Activated T-helper 1 cell treated with anti-CD3 and anti-CD28 coated beads, Interleukin-12 subunit alpha, Interleukin-12 subunit beta, Interleukin-2, Interleukin-4 antibody, amounts not matched to agents 30 ng/mL and 10 ng/mL and 1 ng/mL, durations not matched to agents 14 hours and 24 hours and 36 hours (primary cell): ENCODE measurements around the gene ANGPTL5. TPM values are rescaled to one million over a fixed set of nuclear protein-coding genes. Genes with fewer than 3 reads are reported as not detected.
"Not testable (repeated sequence)": the region's sequence is repeated elsewhere in the genome, so short reads cannot be mapped to it uniquely, and the experiment has no call there.

Experiments used
- DNase-seq: peaks from one replicate; pipeline ENCODE4 v3.0.0; 2021; ENCODE audit warnings: low spot score
- H3K27ac Mint-ChIP-seq: one replicate; pipeline ENCODE4 v1.8.0; 2021; ENCODE audit warnings: mild to moderate bottlenecking, mixed read lengths
- H3K27me3 Mint-ChIP-seq: one replicate; pipeline ENCODE4 v1.8.0; 2022; ENCODE audit warnings: mild to moderate bottlenecking, moderate library complexity, mixed read lengths; ENCODE audit not compliant: insufficient read depth
- H3K36me3 Mint-ChIP-seq: one replicate; pipeline ENCODE4 v1.8.0; 2021; ENCODE audit warnings: low read depth, mixed read lengths
- H3K4me1 Mint-ChIP-seq: one replicate; pipeline ENCODE4 v1.8.0; 2021; ENCODE audit warnings: low read depth, mixed read lengths
- H3K4me3 Mint-ChIP-seq: one replicate; pipeline ENCODE4 v1.8.0; 2021; ENCODE audit warnings: mild to moderate bottlenecking, moderate library complexity, mixed read lengths
- H3K9me3 Mint-ChIP-seq: one replicate; pipeline ENCODE4 v1.8.0; 2021; ENCODE audit warnings: mixed read lengths
- intact Hi-C: fragments of 100-400 bp; cut with micrococcal nuclease; formaldehyde crosslinking; loops from one replicate; pipeline ENCODE4 v1.15.1; 2024
- total RNA-seq: library from RNA; stranded (reverse); gene quantifications from 2 replicates; pipeline ENCODE4 v1.2.3, GENCODE V29; 2022

ANGPTL5 gene
- total RNA-seq: not detected in 2 replicates

DNA sequence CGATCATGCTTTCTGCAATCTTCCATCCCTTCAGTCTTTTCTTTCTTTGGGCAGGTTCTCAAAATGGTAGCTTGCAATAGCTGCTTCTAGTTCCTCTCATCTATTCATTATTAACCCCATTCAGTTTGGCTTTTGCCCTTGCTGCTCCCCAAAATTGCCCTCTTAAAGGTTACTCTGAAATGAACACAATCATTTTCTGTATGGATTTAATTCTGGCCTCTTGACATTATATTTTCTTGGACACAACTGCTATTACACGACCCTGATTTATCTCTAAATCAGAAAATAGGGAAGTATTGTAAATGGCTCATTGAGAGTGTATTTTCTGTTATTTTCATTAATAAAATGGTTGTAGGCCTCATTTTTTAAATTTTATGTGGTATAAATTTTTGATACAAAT, at the start of gene ANGPTL5:
TSS of gene ANGPTL5 (minus strand) at position 101 of the 400 bp plus-strand sequence. CDS start 8,613 bp downstream, outside the sequence.
- H3K27ac Mint-ChIP-seq: peak within 1 kb of the TSS; percentile 74
- peaks cover 22% of the 10 kb centered on the region for H3K4me1 Mint-ChIP-seq
- intact Hi-C loops: loop anchor here (5.0 to 10.0 kb wide), 6 partner anchors 196 to 1188 kb away; partner anchors contain the start of genes BIRC3, DYNC2H1, TMEM123 and YAP1
- no peaks in the 10 kb centered on the region for H3K9me3 Mint-ChIP-seq
- H3K4me3 Mint-ChIP-seq: peak within 1 kb of the TSS; percentile 92
- no peak for DNase-seq
- peaks cover 2% of the 10 kb centered on the region for H3K27me3 Mint-ChIP-seq
- H3K36me3 Mint-ChIP-seq: peaks cover 2% of the 10 kb centered on the region

GRCh38 chr11:101964200-101964599, 47.9 kb upstream of the ANGPTL5 start:
- H3K4me3 Mint-ChIP-seq, intact Hi-C loops, H3K9me3 Mint-ChIP-seq, H3K27ac Mint-ChIP-seq, H3K36me3 Mint-ChIP-seq, DNase-seq, H3K4me1 Mint-ChIP-seq, H3K27me3 Mint-ChIP-seq: not testable (repeated sequence)

GRCh38 chr11:101960231-101960630, 43.9 kb upstream of the ANGPTL5 start:
- Mint-ChIP-seq H3K27ac (no peak overlapping the region), H3K9me3 (no peaks in the 10 kb centered on the region), H3K27me3 (peaks cover 2% of the 10 kb centered on the region), H3K4me1 (no peaks in the 10 kb centered on the region), H3K36me3 (no peaks in the 10 kb centered on the region), H3K4me3 (no peak overlapping the region)
- intact Hi-C loops: no loop called here
- no peak for DNase-seq

GRCh38 chr11:101955701-101956100, 39.4 kb upstream of the ANGPTL5 start:
- H3K36me3 Mint-ChIP-seq: no peaks in the 10 kb centered on the region
- no peak for DNase-seq
- H3K27ac Mint-ChIP-seq: no peak overlapping the region
- H3K9me3 Mint-ChIP-seq: no peaks in the 10 kb centered on the region
- intact Hi-C loops: no loop called here
- H3K27me3 Mint-ChIP-seq: peaks cover 2% of the 10 kb centered on the region
- H3K4me1 Mint-ChIP-seq: no peaks in the 10 kb centered on the region
- no peak overlapping the region for H3K4me3 Mint-ChIP-seq

DNA sequence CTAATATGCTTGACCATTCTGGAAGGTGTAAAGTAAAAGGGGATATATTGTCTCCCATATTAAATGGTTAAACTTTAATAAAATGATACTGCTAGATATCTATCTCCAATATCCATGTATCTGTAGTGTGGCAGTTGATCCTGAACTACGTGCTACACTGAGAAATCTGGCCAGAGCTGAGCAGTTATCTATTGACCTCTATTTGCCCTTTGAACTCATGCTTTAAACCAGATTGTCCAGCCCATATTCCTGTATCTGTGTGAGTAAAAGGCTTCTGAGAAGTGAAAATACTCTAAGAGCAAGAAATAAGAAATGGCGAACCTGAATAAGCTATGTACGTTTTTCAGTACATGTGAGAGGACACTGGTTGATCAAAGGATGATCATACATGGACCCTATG, 39.0 kb upstream of the ANGPTL5 start:
- no peak overlapping the region for H3K4me3 Mint-ChIP-seq
- H3K27me3 Mint-ChIP-seq: peaks cover 2% of the 10 kb centered on the region
- no peaks in the 10 kb centered on the region for H3K9me3 Mint-ChIP-seq
- no peaks in the 10 kb centered on the region for H3K4me1 Mint-ChIP-seq
- no peak overlapping the region for H3K27ac Mint-ChIP-seq
- no peaks in the 10 kb centered on the region for H3K36me3 Mint-ChIP-seq
- DNase-seq: no peak
- intact Hi-C loops: no loop called here

GRCh38 chr11:101949680-101950220, 33.4 kb upstream of the ANGPTL5 start:
- Mint-ChIP-seq H3K9me3 (no peaks in the 10 kb centered on the region), H3K4me1 (no peaks in the 10 kb centered on the region), H3K27ac (no peak overlapping the region), H3K27me3 (no peaks in the 10 kb centered on the region), H3K36me3 (no peaks in the 10 kb centered on the region), H3K4me3 (no peak overlapping the region)
- DNase-seq: no peak
- intact Hi-C loops: no loop called here

- Mint-ChIP-seq H3K27ac (no peak overlapping the region), H3K9me3 (no peaks in the 10 kb centered on the region), H3K27me3 (no peaks in the 10 kb centered on the region)
These were observed 29.1 kb upstream of the ANGPTL5 start for GRCh38 chr11:101945448-101945847.

GRCh38 chr11:101944923-101945322, 28.6 kb upstream of the ANGPTL5 start:
- no peaks in the 10 kb centered on the region for H3K4me1 Mint-ChIP-seq
- H3K9me3 Mint-ChIP-seq: no peaks in the 10 kb centered on the region
- H3K27ac Mint-ChIP-seq: no peak overlapping the region
- no peaks in the 10 kb centered on the region for H3K36me3 Mint-ChIP-seq
- H3K27me3 Mint-ChIP-seq: no peaks in the 10 kb centered on the region
- intact Hi-C loops: no loop called here
- no peak for DNase-seq
- H3K4me3 Mint-ChIP-seq: no peak overlapping the region

More at GRCh38 chr11:101945448-101945847, 29.1 kb upstream of the ANGPTL5 start:
- intact Hi-C loops: no loop called here
- DNase-seq: no peak
- no peak overlapping the region for H3K4me3 Mint-ChIP-seq
- no peaks in the 10 kb centered on the region for H3K4me1 Mint-ChIP-seq
- H3K36me3 Mint-ChIP-seq: no peaks in the 10 kb centered on the region

DNA sequence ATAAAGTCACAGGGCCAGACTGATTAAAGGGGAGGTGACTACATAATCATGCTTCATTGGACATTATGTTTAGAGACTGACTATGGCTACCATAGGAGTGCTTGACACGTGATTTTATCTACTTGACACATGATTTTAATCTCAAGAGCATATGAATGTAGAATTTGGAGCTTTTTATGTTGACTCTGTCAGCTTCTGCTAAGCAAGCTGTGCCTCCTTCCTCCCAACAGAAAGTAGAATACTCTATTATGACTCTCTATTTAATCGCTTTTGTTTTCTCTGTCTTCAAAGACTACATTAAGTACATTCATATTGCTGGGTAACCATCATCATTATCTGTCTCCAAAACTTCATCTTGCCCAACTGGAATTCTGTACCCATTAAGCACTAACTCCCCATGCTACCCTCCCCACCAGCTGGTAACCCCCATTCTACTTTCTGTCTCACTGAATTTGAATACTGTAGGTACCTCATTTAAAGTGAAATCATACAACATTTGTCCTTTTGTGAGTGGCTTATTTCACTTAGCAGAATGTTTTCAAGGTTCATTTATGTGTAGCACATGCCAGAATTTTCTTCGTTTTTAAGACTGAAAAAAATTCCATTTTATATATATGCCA, 24.7 kb upstream of the ANGPTL5 start:
- no peaks in the 10 kb centered on the region for H3K36me3 Mint-ChIP-seq
- H3K9me3 Mint-ChIP-seq: no peaks in the 10 kb centered on the region

DNA sequence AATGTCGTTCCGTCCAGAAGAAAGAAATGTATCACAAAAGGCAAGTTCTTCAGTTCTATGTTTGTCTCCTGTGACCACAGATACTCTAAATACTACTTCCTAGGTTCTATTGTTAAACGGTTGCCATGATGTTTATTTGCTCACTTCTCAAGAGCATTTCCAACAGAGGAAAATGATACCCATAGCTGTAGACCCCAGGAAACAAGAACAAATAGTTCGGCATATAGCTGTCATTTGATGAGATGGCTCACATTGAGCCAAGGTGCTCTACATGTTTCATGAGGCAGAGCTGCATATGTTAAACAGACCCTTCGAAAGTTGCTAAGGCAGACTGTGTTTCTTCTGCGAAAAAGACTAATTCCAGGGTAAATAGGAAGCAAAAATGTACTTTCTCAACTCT, 15.4 kb upstream of the ANGPTL5 start:
- H3K9me3 Mint-ChIP-seq: no peaks in the 10 kb centered on the region
- no peak overlapping the region for H3K4me3 Mint-ChIP-seq
- H3K27me3 Mint-ChIP-seq: no peaks in the 10 kb centered on the region
- intact Hi-C loops: no loop called here
- no peaks in the 10 kb centered on the region for H3K36me3 Mint-ChIP-seq
- no peaks in the 10 kb centered on the region for H3K4me1 Mint-ChIP-seq
- H3K27ac Mint-ChIP-seq: no peak overlapping the region
- DNase-seq: no peak

More for the DNA sequence above, 24.7 kb upstream of the ANGPTL5 start:
- no peak for DNase-seq
- intact Hi-C loops: no loop called here
- H3K27ac Mint-ChIP-seq: no peak overlapping the region
- no peaks in the 10 kb centered on the region for H3K27me3 Mint-ChIP-seq
- no peaks in the 10 kb centered on the region for H3K4me1 Mint-ChIP-seq
- H3K4me3 Mint-ChIP-seq: no peak overlapping the region

DNA sequence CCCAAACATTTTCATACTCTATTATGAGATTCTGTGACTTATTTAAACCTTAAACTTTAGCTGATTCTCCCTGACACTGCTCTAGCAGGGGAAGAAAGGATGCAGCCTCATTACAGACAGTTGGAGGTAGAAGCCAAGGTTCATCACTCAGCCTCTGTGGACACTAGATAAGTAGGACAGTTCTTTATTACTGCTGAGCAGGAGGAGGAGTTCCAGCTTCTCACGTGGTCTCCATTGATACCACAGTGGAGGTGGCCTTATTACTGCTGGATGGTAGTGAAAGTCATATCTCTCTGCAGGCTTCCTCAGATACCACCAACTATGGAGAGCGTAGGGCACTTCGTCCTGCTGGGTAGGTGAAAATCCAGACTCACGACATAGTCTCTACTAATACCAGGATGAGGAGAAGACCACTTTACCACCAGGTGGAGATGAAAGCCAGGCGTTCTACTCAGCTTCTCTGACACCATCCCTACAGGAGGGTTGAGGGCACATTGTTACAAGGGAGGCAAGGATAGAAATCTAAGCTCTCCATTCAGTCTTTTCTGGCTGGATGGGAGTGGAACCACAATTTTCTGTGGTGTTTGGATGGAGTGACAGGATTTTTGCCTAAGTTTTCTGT, 13.1 kb upstream of the ANGPTL5 start:
- H3K27ac Mint-ChIP-seq: no peak overlapping the region
- no peaks in the 10 kb centered on the region for H3K36me3 Mint-ChIP-seq
- no peak for DNase-seq
- no peaks in the 10 kb centered on the region for H3K4me1 Mint-ChIP-seq
- H3K9me3 Mint-ChIP-seq: no peaks in the 10 kb centered on the region
- H3K4me3 Mint-ChIP-seq: no peak overlapping the region
- intact Hi-C loops: no loop called here
- H3K27me3 Mint-ChIP-seq: no peaks in the 10 kb centered on the region

GRCh38 chr11:101923554-101923953, 7.2 kb upstream of the ANGPTL5 start:
- Mint-ChIP-seq H3K27me3 (no peaks in the 10 kb centered on the region), H3K4me1 (no peaks in the 10 kb centered on the region), H3K4me3 (no peak overlapping the region), H3K27ac (no peak overlapping the region), H3K36me3 (no peaks in the 10 kb centered on the region), H3K9me3 (no peaks in the 10 kb centered on the region)
- no peak for DNase-seq
- intact Hi-C loops: no loop called here

- Mint-ChIP-seq H3K9me3 (no peaks in the 10 kb centered on the region), H3K4me3 (no peak overlapping the region), H3K27ac (no peak overlapping the region), H3K4me1 (peaks cover 4% of the 10 kb centered on the region), H3K27me3 (no peaks in the 10 kb centered on the region), H3K36me3 (peaks cover 2% of the 10 kb centered on the region)
- no peak for DNase-seq
- intact Hi-C loops: no loop called here
These were observed 4.7 kb upstream of the ANGPTL5 start for GRCh38 chr11:101920992-101921391.
